NT2/D1 (cell line): ENCODE measurements around the gene DNAI1.

Source experiments
- DNase-seq: peaks from one replicate; pipeline ENCODE4 v3.0.0-alpha.2; 2011; ENCODE audit warnings: low read depth, low spot score
- H3K27me3 ChIP-seq: 2 replicates; pipeline ENCODE4 v1.6.0; 2011; ENCODE audit warnings: mild to moderate bottlenecking; ENCODE audit not compliant: insufficient read length, insufficient read depth
- H3K36me3 ChIP-seq: 2 replicates; pipeline ENCODE4 v1.6.1; 2011; ENCODE audit warnings: mild to moderate bottlenecking, low read length, mixed read lengths; ENCODE audit not compliant: insufficient read depth, insufficient read length
- H3K4me1 ChIP-seq: 2 replicates; pipeline ENCODE4 v1.5.1; 2011; ENCODE audit not compliant: insufficient read depth, insufficient read length
- H3K4me3 ChIP-seq: 2 replicates; pipeline ENCODE4 v1.5.1; 2011; ENCODE audit warnings: low read depth; ENCODE audit not compliant: insufficient read length
- H3K9ac ChIP-seq: 2 replicates; pipeline ENCODE4 v1.6.0; 2011; ENCODE audit warnings: low read depth; ENCODE audit not compliant: insufficient read length
- H3K9me3 ChIP-seq: 2 replicates; pipeline ENCODE4 v1.5.1; 2011; ENCODE audit warnings: mild to moderate bottlenecking, low read length; ENCODE audit not compliant: insufficient read depth
- SUZ12 ChIP-seq: IDR thresholded peaks from 2 replicates; pipeline ENCODE4 v1.6.1; 2011; ENCODE audit not compliant: insufficient read length, insufficient read depth; ENCODE audit errors: extremely low read depth
- YY1 ChIP-seq: IDR thresholded peaks from 2 replicates; pipeline ENCODE4 v1.6.1; 2011; ENCODE audit not compliant: insufficient read length, insufficient read depth
- ZNF274 ChIP-seq: IDR thresholded peaks from 2 replicates; pipeline ENCODE4 v1.6.1; 2011; ENCODE audit warnings: mild to moderate bottlenecking, low read depth, low read length

DNAI1 gene

DNA sequence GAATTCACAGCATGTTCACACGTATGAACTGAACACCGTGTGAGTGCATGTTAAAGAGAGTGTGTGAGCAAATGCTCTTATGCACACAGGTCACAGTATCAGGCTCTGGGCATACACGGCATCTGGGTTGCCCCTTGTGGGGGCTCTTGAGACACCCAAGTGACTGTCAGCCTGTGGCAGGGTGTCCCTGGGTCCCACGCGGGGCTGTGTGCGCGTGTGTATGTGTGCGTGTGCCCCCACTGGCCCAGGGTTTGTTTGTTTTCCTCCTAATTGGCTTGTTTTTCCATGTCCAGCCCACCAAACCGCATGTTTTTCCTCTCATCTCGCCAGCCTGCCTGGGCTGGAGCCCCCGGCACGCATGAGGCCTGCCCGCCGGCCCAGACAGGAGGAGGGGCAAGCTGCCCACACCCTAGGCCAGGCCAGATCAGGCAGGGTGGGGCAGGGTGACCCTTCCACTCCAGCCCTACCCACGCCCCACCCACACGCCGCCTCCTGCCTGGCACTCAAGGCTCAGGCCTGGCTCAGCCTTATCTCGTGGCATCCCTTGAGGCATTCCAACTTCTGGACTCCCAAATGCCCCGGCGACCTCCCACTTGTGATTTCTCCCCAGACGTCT, 102.1 kb downstream of the DNAI1 start:
- H3K9ac ChIP-seq = no peak overlapping the region
- H3K4me3 ChIP-seq = no peak overlapping the region
- H3K9me3 ChIP-seq = peaks cover 10% of the 10 kb centered on the region; the same call in 1 of the 2 replicates
- TF ChIP-seq SUZ12 = no peak
- no peak for TF ChIP-seq YY1
- no peak for TF ChIP-seq ZNF274
- H3K36me3 ChIP-seq = peaks cover 14% of the 10 kb centered on the region
- H3K4me1 ChIP-seq = peaks cover 16% of the 10 kb centered on the region
- DNase-seq = no peak
- H3K27me3 ChIP-seq = no peaks in the 10 kb centered on the region

DNA sequence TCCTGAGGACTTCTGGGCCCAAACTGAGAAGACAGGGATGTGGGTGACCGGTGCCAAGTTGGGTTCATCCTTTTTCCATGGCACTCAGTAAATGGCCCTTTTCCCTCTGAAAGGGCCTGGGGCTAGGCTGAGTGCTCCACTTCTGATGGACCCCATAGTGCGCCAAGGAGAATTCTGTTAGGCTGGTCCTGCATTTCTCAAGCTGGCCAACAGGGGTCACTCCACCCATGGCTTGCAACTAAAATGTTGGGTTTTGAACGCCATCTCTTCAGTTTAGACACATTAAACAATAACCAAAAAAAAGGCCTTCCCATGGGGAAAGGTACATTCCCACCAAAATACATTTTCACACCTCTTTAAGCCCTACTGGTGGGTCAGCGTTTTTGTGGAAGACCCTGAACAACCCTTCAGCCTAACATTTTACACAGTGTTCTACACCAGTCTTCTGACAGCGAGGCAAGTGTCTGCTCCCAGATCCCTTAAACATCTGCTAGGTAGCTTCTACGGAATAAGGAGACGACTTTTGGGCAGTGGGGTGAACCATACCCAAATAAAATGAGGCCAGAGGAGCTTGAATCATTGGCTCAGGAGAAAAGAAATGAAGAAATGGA, 103.6 kb downstream of the DNAI1 start:
- peaks cover 24% of the 10 kb centered on the region for H3K4me1 ChIP-seq
- peaks cover 10% of the 10 kb centered on the region; the same call in 1 of the 2 replicates for H3K9me3 ChIP-seq
- DNase-seq = no peak
- TF ChIP-seq SUZ12 (no peak), YY1 (no peak), ZNF274 (no peak)
- peaks cover 12% of the 10 kb centered on the region for H3K36me3 ChIP-seq
- H3K4me3 ChIP-seq = no peak overlapping the region
- no peak overlapping the region for H3K9ac ChIP-seq
- H3K27me3 ChIP-seq = no peaks in the 10 kb centered on the region

DNA sequence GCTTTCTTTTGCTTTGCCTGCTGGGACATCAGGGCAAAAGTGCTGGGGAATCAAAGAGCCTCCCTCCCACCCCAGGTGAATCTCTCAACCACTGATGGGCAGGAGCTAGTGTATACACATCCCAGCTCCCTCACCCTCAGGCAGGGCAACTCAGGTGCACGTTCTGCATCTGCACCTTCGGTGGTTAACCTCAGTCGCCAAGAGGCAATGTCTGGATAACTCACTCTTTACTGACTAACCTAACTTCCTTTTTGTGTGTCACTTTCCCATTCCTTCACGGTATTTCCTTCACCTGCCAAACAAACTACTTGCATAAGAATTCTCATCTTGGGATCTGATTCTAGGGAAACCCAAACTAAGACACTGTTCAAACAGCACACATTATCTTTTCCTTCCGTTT, 104.7 kb downstream of the DNAI1 start:
- Histone ChIP-seq H3K9ac (no peak overlapping the region), H3K27me3 (no peaks in the 10 kb centered on the region), H3K9me3 (peaks cover 10% of the 10 kb centered on the region; the same call in 1 of the 2 replicates), H3K4me1 (peaks cover 24% of the 10 kb centered on the region), H3K36me3 (peaks cover 12% of the 10 kb centered on the region), H3K4me3 (no peak overlapping the region)
- TF ChIP-seq ZNF274 = no peak
- no peak for DNase-seq

DNA sequence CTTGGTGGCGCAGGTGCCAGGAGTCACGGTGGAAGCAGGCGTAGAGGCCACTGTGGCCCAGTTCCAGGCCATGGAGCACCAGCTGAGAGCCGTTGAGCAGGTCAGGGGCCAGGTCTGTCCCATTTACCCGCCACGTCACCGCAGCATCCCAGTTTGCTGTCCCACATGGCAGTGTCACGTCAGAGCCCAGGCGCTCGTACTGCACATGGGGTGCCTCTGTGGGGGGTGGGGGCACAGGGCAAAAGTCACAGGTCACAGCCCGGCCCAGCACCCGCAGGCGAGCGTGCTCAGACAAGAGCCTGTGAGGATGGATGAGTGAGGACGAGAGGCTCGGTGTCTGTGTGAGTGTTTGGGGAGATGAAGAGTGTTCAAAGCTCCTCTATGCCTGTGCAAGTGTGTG, 106.0 kb downstream of the DNAI1 start:
- DNase-seq = no peak
- Histone ChIP-seq H3K4me1 (peaks cover 22% of the 10 kb centered on the region), H3K27me3 (no peaks in the 10 kb centered on the region), H3K4me3 (no peak overlapping the region), H3K36me3 (peaks cover 12% of the 10 kb centered on the region), H3K9me3 (peaks cover 10% of the 10 kb centered on the region; the same call in 1 of the 2 replicates), H3K9ac (no peak overlapping the region)
- TF ChIP-seq SUZ12 (no peak), YY1 (no peak)

DNA sequence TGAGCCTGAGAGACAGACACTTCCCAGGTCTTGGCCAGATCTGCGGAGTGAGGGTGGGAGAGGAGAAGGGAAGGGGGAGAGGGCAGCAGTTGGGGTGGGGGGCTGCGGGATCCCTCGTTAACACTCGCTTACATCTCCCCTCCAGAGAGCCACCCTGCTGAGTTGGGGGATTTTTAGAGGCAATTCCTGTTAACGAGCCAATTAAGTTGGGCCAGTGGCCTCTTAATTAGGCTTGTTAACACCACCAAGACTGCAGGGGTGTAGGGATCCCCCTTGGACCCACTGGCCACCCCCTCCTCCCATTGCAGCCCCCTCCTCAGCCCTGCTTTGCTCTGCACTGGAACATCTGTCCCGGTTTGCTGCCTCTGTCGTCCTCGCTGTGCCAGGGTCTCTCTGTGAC, 107.3 kb downstream of the DNAI1 start:
- Histone ChIP-seq H3K4me1 (peaks cover 18% of the 10 kb centered on the region), H3K36me3 (peaks cover 12% of the 10 kb centered on the region), H3K27me3 (no peaks in the 10 kb centered on the region), H3K9ac (no peak overlapping the region), H3K9me3 (peaks cover 10% of the 10 kb centered on the region; the same call in 1 of the 2 replicates), H3K4me3 (no peak overlapping the region)
- TF ChIP-seq ZNF274 = no peak
- TF ChIP-seq YY1 = no peak
- no peak for TF ChIP-seq SUZ12
- DNase-seq = no peak

DNA sequence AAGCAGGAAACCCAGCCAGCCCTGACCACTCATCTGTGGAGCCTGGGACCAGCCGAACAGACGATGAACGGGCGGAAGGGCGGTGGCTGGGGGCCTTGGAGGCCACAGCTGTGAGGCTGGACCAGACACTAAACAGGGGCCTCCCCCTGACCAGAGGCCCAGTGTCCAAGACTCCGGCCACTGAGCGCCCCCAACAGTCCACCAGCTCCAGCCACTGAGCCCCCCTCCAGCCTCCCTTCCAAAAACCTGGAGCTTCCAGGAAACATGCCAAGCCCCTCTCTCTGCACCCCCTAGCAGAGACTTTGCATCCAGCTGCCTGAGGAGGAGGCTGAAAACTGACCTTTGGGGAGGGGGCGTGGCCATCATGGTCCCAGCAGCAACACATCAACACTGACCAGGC, 107.7 kb downstream of the DNAI1 start:
- Histone ChIP-seq H3K9me3 (peaks cover 10% of the 10 kb centered on the region; the same call in 1 of the 2 replicates), H3K4me1 (peaks cover 20% of the 10 kb centered on the region), H3K4me3 (no peak overlapping the region), H3K36me3 (peaks cover 12% of the 10 kb centered on the region), H3K9ac (no peak overlapping the region), H3K27me3 (no peaks in the 10 kb centered on the region)
- TF ChIP-seq SUZ12 (no peak), YY1 (no peak), ZNF274 (no peak)
- no peak for DNase-seq

DNA sequence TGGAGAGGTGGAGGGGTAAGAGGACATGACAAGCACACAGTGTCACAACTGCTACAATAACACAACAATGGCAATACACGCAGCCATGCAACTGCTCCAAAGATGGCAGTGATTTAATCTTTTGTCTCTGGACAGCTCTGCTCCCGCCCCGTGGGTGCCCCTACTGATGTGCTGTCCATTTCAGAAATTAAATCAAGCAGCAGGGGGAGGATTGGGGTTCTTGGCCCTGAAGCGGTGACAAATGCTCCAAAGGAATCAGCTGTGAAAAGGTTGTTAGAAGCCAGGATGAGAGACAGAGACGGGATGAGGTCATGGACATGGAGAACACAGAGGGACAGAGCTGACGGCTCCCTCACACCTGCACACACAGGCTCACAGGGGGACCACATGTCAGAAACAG, 108.4 kb downstream of the DNAI1 start:
- TF ChIP-seq SUZ12 = no peak
- TF ChIP-seq YY1 = no peak
- TF ChIP-seq ZNF274 = no peak
- H3K27me3 ChIP-seq = no peaks in the 10 kb centered on the region
- H3K4me1 ChIP-seq = peaks cover 20% of the 10 kb centered on the region
- peaks cover 12% of the 10 kb centered on the region for H3K36me3 ChIP-seq
- DNase-seq = no peak
- peaks cover 9% of the 10 kb centered on the region; the same call in 1 of the 2 replicates for H3K9me3 ChIP-seq
- H3K4me3 ChIP-seq = no peak overlapping the region
- H3K9ac ChIP-seq = no peak overlapping the region

DNA sequence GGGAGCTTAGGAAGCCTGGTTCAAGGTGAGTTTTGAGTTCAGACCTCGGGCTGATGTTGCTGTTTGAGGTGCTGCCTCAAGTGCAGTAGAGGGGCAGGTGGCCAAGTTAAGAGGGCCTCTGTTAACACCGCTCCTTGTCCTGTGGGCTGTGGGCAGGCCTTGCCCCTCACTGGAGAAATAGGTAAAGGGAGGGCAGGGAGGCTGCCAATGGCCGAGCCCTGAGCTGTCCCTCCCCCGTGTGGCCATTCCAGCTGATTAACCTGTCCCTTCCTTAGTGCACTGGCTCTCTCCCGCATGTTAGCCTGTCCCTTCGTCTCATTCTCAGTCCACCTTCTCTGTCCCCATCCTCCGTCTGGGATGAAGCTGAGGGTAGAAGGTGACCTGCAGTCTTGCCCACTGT, 109.5 kb downstream of the DNAI1 start:
- no peak for TF ChIP-seq SUZ12
- no peak for TF ChIP-seq YY1
- no peak for TF ChIP-seq ZNF274
- no peak for DNase-seq
- Histone ChIP-seq H3K36me3 (peaks cover 6% of the 10 kb centered on the region), H3K4me1 (peaks cover 21% of the 10 kb centered on the region), H3K9ac (no peak overlapping the region), H3K9me3 (no peaks in the 10 kb centered on the region), H3K27me3 (no peaks in the 10 kb centered on the region), H3K4me3 (no peak overlapping the region)
